ENCODE data around the gene RNF126. TPM values are rescaled to one million over a fixed set of nuclear protein-coding genes. Genes with fewer than 3 reads are reported as not detected.

Gene RNF126
- total and polyA plus RNA-seq, 2 experiments from 2014 or later: 95.7 to 112 TPM

DNA sequence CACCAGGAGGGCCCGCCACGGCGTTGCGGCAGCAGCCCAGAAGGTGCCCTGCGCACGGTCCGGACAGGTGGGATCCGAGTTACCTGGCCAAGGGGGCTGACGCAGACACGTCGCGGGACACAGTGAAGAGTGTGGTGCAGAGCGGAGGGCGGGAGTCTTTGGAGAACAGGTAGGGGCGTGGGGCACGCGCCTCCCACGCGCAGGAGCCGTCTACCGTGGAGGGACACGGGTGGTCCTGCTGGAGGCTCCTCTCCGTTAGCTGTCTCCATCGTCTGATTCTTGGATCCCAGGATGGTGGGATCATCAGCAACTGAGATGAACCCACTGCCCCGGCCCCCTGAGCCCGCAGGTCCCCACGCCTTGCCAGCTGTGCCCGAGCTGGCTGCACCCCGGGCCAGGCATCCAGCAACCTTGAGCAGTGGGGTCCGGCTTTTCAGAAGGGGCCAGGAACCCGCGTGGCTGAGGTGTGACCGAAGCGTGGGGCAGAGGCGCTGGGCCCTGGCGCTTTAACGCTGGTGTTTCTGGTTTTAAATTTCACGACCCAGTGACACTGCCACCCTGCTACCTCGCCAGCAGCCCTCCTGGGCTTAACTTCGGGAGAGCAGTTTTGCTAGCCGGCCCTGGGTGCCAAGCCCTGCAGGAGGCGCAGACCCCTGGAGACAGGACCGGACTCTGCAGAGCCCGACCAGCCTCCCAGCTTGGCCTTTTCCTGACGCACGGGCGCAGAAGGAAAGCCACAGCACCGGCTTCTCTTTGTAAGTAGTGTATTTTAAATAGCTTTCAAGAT is 16.0 kb downstream of the RNF126 start:
- no peaks in the 10 kb centered on the region; the same call in 1 of the 2 replicates for H4K20me1 ChIP-seq (replicated peaks; ENCODE audit: insufficient read depth)
- H3K79me2 ChIP-seq (replicated peaks; ENCODE audit: insufficient read depth): no peaks in the 10 kb centered on the region
- Mint-ChIP-seq H3K9me3 (no peaks in the 10 kb centered on the region), H3K27me3 (ENCODE audit: insufficient read depth, low read depth, poor library complexity) (peaks cover 11% of the 10 kb centered on the region), H3K4me1 (no peaks in the 10 kb centered on the region), H3K36me3 (ENCODE audit: low read depth) (peaks cover 21% of the 10 kb centered on the region), H3K27ac (no peak overlapping the region), H3K4me3 (no peak overlapping the region)
- no peak overlapping the region for H2AFZ ChIP-seq
- H3K9me2 ChIP-seq (ENCODE audit: insufficient read depth): no peaks in the 10 kb centered on the region
- ATAC-seq (no peak), DNase-seq (ENCODE audit: low spot score) (no peak)
- no peak overlapping the region for H3K4me2 ChIP-seq
- no peaks in the 10 kb centered on the region for H3K4me1 ChIP-seq (ENCODE audit: insufficient read depth)
- no peaks in the 10 kb centered on the region for H3K27me3 ChIP-seq (ENCODE audit: insufficient read depth)
- H3K27ac ChIP-seq (ENCODE audit: low read depth): no peak overlapping the region
- TF ChIP-seq CREB1 (CRISPR knock-in tag; IDR thresholded peaks at IDR 0.05; ENCODE audit: low read depth) (no peak), ZNF114 (CRISPR knock-in tag; IDR thresholded peaks at IDR 0.05) (no peak), STAT1 (IDR thresholded peaks at IDR 0.05; ENCODE audit: unreplicated experiment) (no peak), EZH2 (IDR thresholded peaks at IDR 0.05; ENCODE audit: low read depth, unreplicated experiment) (no peak), ZNF331 (CRISPR knock-in tag; IDR thresholded peaks at IDR 0.05; ENCODE audit: low read depth) (no peak), EZH2phosphoT487 (IDR thresholded peaks at IDR 0.05; ENCODE audit: unreplicated experiment) (no peak), POLR2AphosphoS5 (IDR thresholded peaks at IDR 0.05; ENCODE audit: low read depth) (no peak)
- TF ChIP-seq, protein P1, sequence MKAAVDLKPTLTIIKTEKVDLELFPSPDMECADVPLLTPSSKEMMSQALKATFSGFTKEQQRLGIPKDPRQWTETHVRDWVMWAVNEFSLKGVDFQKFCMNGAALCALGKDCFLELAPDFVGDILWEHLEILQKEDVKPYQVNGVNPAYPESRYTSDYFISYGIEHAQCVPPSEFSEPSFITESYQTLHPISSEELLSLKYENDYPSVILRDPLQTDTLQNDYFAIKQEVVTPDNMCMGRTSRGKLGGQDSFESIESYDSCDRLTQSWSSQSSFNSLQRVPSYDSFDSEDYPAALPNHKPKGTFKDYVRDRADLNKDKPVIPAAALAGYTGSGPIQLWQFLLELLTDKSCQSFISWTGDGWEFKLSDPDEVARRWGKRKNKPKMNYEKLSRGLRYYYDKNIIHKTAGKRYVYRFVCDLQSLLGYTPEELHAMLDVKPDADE (IDR thresholded peaks at IDR 0.05): no peak
- TF ChIP-seq, protein P2, sequence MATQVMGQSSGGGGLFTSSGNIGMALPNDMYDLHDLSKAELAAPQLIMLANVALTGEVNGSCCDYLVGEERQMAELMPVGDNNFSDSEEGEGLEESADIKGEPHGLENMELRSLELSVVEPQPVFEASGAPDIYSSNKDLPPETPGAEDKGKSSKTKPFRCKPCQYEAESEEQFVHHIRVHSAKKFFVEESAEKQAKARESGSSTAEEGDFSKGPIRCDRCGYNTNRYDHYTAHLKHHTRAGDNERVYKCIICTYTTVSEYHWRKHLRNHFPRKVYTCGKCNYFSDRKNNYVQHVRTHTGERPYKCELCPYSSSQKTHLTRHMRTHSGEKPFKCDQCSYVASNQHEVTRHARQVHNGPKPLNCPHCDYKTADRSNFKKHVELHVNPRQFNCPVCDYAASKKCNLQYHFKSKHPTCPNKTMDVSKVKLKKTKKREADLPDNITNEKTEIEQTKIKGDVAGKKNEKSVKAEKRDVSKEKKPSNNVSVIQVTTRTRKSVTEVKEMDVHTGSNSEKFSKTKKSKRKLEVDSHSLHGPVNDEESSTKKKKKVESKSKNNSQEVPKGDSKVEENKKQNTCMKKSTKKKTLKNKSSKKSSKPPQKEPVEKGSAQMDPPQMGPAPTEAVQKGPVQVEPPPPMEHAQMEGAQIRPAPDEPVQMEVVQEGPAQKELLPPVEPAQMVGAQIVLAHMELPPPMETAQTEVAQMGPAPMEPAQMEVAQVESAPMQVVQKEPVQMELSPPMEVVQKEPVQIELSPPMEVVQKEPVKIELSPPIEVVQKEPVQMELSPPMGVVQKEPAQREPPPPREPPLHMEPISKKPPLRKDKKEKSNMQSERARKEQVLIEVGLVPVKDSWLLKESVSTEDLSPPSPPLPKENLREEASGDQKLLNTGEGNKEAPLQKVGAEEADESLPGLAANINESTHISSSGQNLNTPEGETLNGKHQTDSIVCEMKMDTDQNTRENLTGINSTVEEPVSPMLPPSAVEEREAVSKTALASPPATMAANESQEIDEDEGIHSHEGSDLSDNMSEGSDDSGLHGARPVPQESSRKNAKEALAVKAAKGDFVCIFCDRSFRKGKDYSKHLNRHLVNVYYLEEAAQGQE (IDR thresholded peaks at IDR 0.05; ENCODE audit: unreplicated experiment): no peak
- TF ChIP-seq, protein P3, sequence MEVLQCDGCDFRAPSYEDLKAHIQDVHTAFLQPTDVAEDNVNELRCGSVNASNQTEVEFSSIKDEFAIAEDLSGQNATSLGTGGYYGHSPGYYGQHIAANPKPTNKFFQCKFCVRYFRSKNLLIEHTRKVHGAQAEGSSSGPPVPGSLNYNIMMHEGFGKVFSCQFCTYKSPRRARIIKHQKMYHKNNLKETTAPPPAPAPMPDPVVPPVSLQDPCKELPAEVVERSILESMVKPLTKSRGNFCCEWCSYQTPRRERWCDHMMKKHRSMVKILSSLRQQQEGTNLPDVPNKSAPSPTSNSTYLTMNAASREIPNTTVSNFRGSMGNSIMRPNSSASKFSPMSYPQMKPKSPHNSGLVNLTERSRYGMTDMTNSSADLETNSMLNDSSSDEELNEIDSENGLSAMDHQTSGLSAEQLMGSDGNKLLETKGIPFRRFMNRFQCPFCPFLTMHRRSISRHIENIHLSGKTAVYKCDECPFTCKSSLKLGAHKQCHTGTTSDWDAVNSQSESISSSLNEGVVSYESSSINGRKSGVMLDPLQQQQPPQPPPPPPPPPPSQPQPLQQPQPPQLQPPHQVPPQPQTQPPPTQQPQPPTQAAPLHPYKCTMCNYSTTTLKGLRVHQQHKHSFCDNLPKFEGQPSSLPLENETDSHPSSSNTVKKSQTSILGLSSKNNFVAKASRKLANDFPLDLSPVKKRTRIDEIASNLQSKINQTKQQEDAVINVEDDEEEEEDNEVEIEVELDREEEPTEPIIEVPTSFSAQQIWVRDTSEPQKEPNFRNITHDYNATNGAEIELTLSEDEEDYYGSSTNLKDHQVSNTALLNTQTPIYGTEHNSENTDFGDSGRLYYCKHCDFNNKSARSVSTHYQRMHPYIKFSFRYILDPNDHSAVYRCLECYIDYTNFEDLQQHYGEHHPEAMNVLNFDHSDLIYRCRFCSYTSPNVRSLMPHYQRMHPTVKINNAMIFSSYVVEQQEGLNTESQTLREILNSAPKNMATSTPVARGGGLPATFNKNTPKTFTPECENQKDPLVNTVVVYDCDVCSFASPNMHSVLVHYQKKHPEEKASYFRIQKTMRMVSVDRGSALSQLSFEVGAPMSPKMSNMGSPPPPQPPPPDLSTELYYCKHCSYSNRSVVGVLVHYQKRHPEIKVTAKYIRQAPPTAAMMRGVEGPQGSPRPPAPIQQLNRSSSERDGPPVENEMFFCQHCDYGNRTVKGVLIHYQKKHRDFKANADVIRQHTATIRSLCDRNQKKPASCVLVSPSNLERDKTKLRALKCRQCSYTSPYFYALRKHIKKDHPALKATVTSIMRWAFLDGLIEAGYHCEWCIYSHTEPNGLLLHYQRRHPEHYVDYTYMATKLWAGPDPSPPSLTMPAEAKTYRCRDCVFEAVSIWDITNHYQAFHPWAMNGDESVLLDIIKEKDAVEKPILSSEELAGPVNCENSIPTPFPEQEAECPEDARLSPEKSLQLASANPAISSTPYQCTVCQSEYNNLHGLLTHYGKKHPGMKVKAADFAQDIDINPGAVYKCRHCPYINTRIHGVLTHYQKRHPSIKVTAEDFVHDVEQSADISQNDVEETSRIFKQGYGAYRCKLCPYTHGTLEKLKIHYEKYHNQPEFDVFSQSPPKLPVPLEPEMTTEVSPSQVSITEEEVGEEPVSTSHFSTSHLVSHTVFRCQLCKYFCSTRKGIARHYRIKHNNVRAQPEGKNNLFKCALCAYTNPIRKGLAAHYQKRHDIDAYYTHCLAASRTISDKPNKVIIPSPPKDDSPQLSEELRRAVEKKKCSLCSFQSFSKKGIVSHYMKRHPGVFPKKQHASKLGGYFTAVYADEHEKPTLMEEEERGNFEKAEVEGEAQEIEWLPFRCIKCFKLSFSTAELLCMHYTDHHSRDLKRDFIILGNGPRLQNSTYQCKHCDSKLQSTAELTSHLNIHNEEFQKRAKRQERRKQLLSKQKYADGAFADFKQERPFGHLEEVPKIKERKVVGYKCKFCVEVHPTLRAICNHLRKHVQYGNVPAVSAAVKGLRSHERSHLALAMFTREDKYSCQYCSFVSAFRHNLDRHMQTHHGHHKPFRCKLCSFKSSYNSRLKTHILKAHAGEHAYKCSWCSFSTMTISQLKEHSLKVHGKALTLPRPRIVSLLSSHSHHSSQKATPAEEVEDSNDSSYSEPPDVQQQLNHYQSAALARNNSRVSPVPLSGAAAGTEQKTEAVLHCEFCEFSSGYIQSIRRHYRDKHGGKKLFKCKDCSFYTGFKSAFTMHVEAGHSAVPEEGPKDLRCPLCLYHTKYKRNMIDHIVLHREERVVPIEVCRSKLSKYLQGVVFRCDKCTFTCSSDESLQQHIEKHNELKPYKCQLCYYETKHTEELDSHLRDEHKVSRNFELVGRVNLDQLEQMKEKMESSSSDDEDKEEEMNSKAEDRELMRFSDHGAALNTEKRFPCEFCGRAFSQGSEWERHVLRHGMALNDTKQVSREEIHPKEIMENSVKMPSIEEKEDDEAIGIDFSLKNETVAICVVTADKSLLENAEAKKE (CRISPR knock-in tag; IDR thresholded peaks at IDR 0.05): no peak
- no peak overlapping the region for H3K4me3 ChIP-seq
- H3F3A ChIP-seq (replicated peaks; ENCODE audit: low read depth): no peaks in the 10 kb centered on the region
- H3K36me3 ChIP-seq (ENCODE audit: insufficient read depth): 0 out of 2 replicates have a peak, but pooled peaks cover 5% of the 10 kb centered on the region
